GM18868 (cell line): Measurements from ENCODE around the gene ST8SIA2.

ENCODE experiments used
- ATAC-seq: cut with Tn5 transposase; IDR thresholded peaks from one replicate; pipeline ENCODE4 v1.9.1; 2021; ENCODE audit warnings: mild to moderate bottlenecking, moderate library complexity; ENCODE audit not compliant: unreplicated experiment

ST8SIA2 gene

GRCh38 chr15:92480361-92480760 lies 86.7 kb downstream of the ST8SIA2 start:
- ATAC-seq, result no peak

GRCh38 chr15:92485441-92485840 lies 91.8 kb downstream of the ST8SIA2 start:
- ATAC-seq, result no peak

DNA sequence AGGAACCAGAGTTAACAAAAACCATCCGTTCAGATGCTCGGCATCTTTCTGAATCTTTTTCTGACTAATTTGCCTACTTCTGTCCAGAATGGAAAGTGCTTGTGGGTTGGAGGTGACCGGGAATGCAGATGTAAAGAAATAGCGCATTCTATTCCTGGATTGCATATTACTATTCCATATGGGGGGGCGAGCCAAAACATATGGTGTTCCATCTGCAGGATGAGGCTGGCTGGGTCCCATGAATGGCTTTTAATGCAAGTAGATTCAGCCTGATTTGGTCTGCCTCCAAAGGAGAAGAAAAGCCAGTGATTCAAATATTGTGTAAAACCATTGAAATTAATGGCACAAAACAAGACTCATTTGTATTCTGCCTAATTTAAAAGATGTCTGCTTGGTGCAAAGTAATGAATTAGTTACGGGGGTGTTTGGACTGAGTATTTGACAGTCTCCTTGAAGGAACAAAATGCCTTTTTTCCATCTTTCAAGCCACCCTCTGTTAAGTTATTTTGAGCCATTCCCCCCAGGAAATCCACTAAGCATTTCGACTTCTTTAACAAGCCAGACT lies 99.0 kb downstream of the ST8SIA2 start:
- no peak for ATAC-seq

DNA sequence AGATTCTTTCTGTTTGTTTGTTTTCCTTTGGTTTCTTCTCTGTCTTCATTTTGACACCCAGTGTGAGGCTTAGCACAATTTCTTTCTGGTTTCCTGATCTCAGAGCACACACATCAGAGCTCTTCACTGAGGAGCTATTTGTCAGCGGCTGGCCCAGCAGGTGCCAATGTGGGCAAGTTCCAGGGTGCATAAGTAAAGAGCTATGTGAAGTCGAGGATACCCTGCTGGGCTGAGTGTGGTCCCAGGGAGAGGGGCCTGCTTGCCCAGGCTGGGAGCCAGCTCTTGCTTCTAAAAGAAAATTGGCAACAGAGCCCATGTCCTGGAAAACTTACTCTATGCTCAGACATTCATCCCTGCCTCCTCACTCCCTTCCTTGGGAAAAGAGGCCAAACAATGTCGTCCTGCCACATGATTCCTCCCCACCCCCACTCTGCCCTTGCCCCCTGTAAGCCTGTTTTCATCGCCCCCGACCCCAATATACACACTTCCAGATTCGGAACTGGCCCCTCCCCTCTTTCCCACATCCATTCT lies 101.2 kb downstream of the ST8SIA2 start:
- ATAC-seq, result no peak

DNA sequence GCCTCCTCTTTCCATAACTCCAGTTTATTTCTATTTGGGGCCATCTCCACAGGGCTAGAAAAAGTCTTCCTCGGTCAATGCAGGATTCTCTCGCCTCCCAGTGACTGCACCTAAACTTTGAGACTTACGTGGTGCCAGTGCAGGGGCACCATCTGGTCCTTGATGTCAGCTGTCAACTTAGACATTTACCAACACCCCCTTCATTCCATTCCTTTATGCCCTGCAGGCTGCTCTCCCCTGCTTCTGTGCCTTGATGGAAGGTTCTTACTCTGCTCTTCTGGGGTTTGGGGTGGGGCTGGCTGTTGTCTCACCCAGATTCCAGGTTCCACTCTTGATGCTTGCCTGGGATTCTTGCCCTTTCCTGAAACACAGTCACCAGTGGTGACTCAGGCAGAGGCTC lies 101.8 kb downstream of the ST8SIA2 start:
- ATAC-seq, result no peak

DNA sequence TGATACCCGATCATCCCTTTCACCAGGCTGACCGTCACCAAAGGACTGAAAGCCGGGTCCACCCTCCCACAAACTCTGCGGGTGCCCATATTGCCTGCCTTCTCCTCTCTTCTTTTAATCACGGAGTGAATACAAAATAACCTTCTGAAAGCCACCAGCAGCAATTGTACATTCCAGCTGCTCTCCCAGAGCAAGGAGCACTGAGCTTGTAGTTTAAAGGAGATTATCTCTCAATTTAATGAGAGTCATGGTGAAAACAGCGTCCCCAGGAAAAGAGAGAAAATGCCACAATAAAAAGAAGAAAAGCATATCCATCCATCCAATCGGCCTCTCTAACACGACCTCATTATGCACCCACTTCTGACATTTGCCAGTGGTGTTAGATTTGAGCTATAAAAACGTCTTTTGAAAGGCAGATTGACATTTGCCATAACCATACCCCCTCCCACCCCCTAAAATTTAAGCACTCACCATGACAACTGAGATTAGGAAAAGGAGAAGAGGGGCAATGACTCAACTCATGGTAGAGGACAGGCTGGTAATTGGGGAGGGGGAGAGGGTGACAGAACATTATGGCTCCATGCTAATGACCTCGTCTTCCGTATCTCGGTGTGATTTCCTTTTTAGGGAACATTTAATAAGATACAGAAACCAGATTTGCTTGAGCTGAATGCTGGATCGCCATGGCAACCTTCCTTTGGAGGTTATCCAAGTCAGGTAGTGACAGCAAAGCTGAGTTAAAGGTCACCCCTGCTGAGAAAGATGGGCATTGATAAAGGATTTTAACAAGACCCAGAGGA lies 106.2 kb downstream of the ST8SIA2 start:
- ATAC-seq, result no peak

GRCh38 chr15:92502336-92502735 lies 108.7 kb downstream of the ST8SIA2 start:
- ATAC-seq, result no peak

DNA sequence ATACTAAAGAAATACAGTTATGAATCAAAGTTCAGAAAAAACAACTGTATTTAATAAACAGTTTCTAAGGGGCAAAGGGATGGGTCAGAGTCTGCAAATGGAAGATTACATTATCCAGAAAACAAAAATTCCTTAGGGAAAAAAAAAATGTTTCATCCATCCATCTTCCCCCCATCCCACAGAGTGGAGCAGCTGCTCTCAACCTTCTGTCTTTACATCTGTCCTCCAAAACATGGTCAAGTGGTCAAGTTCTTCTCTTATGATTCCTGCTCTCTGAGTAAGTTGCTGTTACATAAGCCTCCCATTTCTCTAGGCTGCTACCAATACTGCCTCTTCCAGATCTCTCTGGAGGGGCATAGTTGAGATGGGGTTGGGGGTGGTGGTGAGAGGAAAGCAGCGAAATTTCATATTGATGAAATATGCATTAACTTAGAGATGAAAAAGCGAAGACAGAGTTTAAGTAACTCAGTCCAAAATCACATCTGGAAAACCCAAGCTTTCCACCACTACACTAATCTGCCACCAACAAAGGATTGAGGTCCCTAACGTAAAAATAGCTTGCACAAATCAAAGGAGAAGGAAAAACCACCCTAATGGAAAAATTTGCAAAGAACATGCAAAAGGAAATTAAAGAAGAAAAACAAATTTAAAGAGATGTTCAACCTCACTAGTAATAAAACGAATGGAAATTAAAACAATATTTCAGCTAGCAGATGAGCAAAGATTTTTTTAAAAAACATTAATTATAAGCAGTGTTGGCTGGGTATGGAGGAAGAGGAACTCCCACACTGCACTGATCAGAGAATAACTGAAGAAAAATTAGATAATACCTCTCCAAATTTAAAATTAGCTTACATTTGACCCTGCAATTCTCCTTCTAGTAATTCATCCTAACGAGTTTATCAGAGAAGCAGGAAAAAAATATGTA lies 109.5 kb downstream of the ST8SIA2 start:
- no peak for ATAC-seq

DNA sequence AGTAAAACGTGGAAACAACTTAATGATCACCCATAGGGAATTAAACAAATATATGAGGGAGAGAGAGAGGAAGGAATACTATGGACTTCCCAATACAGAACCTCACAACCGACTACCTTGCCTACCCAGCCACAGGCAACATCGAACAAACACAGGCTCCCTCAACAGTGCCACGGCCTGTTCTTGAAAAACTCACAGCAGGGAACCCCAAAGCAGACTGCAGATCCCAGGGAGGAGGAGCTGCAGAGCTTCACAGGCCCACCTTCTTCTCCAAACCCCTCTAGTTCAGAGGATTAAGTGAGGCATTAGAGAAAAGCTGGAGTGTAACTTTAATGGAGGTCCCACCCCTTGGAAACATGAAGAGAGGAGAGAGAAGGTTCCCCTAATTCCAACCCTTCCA lies 110.2 kb downstream of the ST8SIA2 start:
- no peak for ATAC-seq

DNA sequence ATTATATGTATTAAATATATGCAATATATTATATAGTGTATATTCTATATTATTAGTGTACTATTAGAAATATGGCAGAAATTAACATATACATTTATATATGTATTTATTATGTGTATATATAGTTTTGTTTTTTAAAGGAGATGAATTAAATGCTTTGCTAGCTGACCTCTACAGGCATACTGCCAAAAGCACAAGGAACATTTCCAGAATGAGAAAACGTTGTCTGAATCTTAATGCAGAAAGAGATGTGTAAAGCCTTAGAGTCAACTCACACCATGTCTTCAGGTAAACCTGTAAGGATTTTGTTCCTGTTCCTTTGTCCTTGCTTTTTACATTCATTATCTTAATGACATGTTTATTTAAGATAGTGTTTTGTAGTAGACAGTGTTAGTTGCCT lies 111.9 kb downstream of the ST8SIA2 start:
- no peak for ATAC-seq

GRCh38 chr15:92506506-92506905 lies 112.8 kb downstream of the ST8SIA2 start:
- ATAC-seq, result no peak

DNA sequence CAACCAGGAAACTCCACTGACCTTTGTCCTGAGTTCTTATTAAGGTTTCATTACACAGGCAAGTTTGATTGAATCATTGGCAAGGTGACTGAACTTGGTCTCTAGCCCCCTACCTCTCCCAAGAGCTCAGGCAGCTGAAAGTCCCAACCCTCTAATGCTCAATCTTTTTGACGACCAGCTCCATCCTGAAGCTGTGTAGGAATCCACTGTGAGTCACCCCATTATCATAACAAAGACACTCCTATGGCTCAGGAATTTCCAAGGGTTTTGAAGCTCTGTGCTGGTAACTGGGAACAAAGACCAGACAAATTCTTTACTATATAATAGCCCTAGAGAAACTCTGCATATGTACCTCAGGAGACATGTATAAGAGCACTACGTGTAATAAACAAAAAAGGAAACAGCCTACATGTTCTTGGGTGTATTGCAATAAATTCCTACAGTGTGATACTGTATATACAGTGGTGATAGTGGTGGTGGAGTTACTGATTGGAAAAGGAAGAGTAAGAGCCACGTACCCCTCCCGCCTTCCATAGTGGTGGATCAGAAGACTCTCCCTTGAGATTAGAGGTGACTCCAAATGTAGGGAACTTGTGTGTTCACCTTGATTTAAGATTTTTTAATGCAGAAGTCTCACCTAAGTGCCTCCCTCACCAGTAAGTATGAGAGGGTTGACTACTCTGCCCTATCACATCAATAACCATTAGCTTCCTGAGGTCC lies 116.6 kb downstream of the ST8SIA2 start:
- no peak for ATAC-seq
